Inflammatory macrophage (primary cell): ENCODE data around the gene PPP1R13B.
"Not testable (repeated sequence)": the region's sequence is repeated elsewhere in the genome, so short reads cannot be mapped to it uniquely, and the experiment has no call there.

Experiments
- DNase-seq, 2 donors: peaks; one replicate each; pipeline ENCODE4 v3.0.0-alpha.2; 2020 to 2022

PPP1R13B gene

DNA sequence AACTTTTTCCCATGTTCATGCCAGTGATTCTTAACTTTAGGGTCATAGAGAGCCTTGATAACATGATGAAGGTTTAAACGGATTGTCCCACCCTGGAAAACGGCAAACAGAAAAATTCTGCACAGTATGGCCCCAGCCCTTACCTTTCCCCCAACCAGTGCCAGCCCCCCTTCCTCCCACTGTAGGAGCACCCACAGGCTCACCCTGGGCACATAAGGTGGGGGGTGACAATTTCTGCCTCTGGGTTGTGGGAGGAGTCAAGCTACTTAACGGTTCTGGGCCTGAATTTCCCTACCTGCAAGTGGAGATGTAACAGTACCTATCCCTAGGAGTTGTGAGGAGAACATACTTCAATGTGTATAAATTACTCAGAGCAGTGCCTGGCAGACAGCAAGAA, 150.2 kb downstream of the PPP1R13B start:
- DNase-seq: no peak

- no peak for DNase-seq
Measured at GRCh38 chr14:103696466-103697071, 150.8 kb downstream of the PPP1R13B start.

GRCh38 chr14:103696070-103696402, 151.3 kb downstream of the PPP1R13B start:
- DNase-seq: no peak

- DNase-seq: no peak
Measured at GRCh38 chr14:103695296-103696069, 151.9 kb downstream of the PPP1R13B start.

DNA sequence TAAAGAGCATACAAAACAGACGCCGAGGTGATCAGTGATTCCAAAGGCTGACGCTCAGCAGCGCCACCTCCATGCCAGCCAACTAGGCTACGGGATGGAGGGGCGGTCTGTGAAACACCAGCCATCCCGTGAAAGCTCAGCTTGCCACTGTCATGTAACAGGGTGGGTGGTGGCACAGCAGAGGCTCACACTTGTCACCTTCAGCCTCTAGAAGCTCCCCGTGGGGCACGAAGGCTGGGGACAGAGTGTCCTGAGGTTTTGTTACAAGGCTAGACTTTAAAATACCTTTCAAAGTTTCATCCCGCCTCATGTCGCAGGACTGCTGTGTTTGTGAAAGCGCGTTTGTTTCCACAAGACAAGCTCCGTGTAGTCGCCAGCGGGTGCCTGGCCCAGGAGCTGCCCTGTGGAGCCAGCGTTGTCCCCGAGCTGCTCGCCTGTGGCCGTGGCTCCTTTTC, 152.8 kb downstream of the PPP1R13B start:
- no peak for DNase-seq

DNA sequence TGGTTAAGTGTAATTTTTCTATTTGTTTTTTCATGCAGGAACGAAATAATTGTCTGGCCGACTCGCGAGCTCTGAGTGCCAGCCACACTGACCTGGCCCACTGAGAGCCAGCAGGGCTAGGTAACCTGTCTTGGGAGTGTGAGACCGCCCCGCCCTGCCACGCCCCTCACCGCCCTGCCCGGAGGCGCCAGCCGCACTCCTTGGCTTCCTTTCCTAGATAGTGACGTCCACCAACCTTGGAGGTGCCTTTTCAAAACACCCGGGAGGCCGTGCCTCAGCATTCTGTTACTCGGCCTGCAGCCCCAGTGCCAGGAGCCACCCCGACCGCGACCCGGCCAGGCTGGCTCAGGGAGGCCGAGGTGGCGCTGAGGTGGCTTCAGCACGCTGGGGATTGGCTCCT, 153.9 kb downstream of the PPP1R13B start:
- DNase-seq: no peak

GRCh38 chr14:103692871-103693270, 154.5 kb downstream of the PPP1R13B start:
- DNase-seq: no peak

GRCh38 chr14:103692159-103692558, 155.2 kb downstream of the PPP1R13B start:
- no peak for DNase-seq

GRCh38 chr14:103691655-103692054, 155.7 kb downstream of the PPP1R13B start:
- DNase-seq: not testable (repeated sequence)

DNA sequence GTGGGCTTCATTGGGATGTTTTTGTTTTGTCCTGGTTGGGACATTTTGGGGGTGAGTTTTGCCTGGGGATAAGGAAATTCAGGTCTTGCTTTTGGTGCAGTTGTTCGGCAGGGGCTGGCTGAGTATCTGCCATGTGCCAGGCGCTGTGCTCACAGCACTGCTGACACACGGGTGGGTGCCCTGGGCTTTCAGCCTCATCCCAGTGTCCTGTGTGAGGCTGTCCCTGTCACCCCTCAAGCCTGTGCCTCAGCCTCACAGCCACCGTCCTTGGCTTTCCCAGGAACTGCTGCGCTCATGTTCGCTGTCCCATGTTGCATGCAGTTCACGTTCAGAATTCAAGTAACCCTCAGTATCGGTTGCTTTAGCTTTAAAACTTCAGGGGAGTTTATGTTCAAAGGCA, 157.0 kb downstream of the PPP1R13B start:
- no peak for DNase-seq

DNA sequence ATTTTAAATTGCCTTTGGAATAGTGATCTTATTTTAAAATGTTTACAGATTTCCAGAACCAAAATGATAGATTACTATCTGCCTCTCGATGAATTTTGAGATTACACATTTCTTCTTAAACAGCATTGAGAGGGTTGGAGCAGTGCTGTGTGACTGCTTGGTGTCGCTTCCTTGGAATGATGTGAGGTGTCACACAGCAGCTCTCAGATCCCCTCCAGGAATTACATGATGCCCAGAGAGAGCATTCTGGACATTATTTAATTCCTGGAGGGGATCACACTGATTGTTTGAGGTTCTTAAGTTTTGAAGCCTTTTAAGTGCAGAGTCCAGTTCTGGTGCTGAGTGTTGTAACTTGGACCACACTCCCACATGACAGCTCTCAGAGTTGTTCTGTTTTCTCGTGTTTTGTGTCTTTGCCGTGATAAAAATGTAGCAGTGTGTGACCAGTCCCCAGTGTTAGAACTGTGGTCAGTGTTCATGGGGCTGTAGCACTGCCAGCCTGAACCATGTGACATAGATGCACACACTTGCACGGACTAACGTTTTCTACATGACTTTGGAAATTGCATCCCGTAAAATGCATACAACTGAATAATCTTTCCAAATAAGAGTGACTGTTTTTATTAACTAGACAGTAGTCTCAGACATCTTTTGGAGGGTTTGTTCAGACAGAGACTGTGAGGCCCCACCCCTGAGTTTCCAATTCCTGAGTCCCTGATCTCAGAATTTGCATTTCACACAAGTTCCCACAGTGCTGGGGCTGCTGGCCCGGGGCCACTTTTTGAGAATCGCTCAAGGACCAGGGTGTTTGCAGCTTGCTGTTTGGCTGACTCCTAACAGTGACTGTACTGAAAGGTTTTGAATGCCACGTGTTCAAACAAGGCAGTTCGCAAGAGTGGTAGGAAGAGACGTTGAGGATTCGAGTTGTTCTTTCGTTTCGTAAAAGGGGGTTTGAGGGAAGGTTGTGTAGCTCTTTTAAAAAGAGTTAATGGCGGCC, 158.2 kb downstream of the PPP1R13B start:
- no peak for DNase-seq

- DNase-seq: no peak
Measured at GRCh38 chr14:103688441-103688840, 158.9 kb downstream of the PPP1R13B start.

DNA sequence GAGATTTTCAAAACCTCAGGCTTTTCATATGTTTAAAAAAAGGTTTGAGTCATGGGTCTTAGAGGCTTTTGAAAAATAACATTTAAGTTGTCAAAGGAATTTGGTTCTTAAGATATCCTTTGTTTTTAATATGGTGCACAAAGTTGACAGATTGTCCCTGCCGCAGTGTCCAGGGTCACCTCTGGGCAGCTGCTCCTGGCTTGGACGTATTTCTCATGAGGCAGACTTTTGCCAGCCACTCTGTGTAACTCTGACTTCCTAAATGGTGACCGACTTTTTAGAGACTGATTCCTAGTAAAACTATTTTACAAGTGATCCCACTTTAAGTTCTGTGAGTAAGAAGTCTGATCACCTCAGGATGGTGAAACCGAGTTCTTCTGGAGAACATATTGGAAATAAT, 159.7 kb downstream of the PPP1R13B start:
- no peak for DNase-seq

GRCh38 chr14:103686831-103687485, 160.4 kb downstream of the PPP1R13B start:
- DNase-seq: no peak

DNA sequence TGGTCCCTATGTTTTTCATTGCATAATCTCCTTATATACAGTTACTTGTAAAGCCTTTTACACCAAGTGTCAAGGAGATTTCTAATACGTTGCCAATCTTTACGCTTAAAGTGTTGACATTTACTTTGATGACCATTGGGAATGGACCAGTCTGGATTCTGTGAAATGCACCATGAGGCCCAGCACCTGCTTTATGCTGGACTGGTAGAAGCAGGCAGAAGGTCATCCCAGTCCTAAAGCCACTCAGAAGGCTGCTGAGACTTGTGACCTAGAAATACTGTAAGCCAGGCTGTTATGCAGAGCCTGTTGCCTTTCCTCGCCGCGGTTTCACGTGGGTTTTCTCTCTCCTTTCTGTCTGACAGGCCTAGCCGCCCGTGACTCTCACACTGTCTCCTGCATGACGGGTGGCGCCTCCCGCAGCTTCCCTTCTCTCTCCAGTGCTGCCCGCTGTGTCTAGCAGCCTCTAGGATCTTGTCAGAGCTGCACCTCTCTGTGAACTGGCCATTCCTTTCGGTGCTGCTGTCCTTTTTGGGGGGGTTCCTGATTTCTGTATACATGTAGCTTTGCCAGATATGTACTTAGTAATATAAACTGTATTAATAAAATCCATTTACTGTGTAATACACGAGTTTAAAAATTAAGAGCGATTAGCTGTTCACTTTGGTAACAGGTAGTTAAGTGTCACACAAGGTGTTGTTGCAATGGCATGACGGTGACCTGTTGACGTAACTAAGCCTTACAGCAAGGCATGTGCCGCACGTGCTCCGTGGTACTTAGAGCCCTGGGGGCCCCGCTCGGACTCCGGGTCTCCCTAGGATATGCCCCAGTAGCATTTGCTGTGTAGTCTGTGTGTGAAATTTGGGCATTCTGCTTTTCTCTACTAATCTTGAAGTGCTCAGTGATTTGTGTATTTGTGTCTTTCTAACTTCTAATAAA, 161.8 kb downstream of the PPP1R13B start:
- no peak for DNase-seq

DNA sequence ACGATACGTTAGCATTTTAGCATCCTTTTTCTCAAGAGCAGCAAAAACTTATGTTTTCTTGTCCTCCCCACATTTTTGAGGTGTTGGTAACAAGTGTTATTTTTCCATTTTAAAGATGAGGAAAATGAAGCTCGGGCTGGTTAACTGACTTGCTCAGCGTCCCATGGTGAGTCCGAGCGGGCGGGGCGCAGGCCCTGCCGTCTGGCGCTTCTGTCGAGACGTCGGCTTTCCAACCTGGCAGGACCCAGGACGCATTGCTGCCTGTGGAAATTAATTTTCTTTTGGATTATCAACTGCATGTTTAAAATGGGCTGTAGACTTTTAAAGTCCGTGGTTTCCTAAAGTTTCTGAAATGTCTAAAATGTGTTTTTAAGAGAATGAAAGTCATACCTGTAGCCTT, 162.5 kb downstream of the PPP1R13B start:
- DNase-seq: no peak

GRCh38 chr14:103684471-103684870, 162.9 kb downstream of the PPP1R13B start:
- no peak for DNase-seq
